ENCODE measurements around the gene BIRC2. TPM values are rescaled to one million over a fixed set of nuclear protein-coding genes. Genes with fewer than 3 reads are reported as not detected.

The BIRC2 gene
- total and polyA plus RNA-seq, 9 of the 15 experiments (the other 6 are each of a cell fraction or from before 2014, with no cell fraction given): 14.3 to 45.9 (median 20.7) TPM

- TF ChIP-seq FOXA3 (CRISPR knock-in tag; conservative IDR thresholded peaks at IDR 0.05 in 1 of 2, IDR thresholded peaks at IDR 0.05 in 1 of 2) (peak in 1 of 2 experiments; percentile 65; a peak in 1 of 4 replicates), FOS (IDR thresholded peaks at IDR 0.05; ENCODE audit: extremely low read depth, insufficient read length) (no peak), CAMTA2 (CRISPR knock-in tag; conservative IDR thresholded peaks at IDR 0.05) (0 out of 2 replicates have a peak, but pooled peaks have one; percentile 48), ZNF133 (CRISPR knock-in tag; IDR thresholded peaks at IDR 0.05) (no peak), CBX3 (IDR thresholded peaks at IDR 0.05; ENCODE audit: borderline replicate concordance in 1 of 2, low read length in 2 of 2) (peak in 1 of 2 experiments; percentile 66; a peak in 1 of 3 replicates), ZBTB7A (IDR thresholded peaks at IDR 0.05; ENCODE audit: borderline replicate concordance, control insufficient read depth, low read depth, low read length) (no peak), KDM5B (IDR thresholded peaks at IDR 0.05; ENCODE audit: insufficient replicate concordance, low read depth, low read length) (peak; percentile 65), THAP7 (CRISPR knock-in tag; IDR thresholded peaks at IDR 0.05) (0 out of 2 replicates have a peak, but pooled peaks have one; percentile 68), SMARCE1 (IDR thresholded peaks at IDR 0.05) (peak; percentile 48; the same call in 1 of the 2 replicates), PHF8 (IDR thresholded peaks at IDR 0.05; ENCODE audit: borderline replicate concordance, low read length) (peak; percentile 89; the same call in 1 of the 2 replicates), GATAD2A (IDR thresholded peaks at IDR 0.05) (no peak; the same call in 1 of the 2 replicates), ZFX (CRISPR knock-in tag; IDR thresholded peaks at IDR 0.05) (peak; percentile 93), ZNF507 (tag; conservative IDR thresholded peaks at IDR 0.05) (no peak), CBX2 (IDR thresholded peaks at IDR 0.05; ENCODE audit: insufficient read depth, low read length, poor library complexity, severe bottlenecking) (no peak), CBFA2T2 (conservative IDR thresholded peaks at IDR 0.05) (no peak), KLF16 (IDR thresholded peaks at IDR 0.05) (no peak), KDM2B (CRISPR knock-in tag; IDR thresholded peaks at IDR 0.05) (peak; percentile 31; the same call in 1 of the 2 replicates), FOXJ3 (CRISPR knock-in tag; IDR thresholded peaks at IDR 0.05) (no peak), HEY1 (CRISPR knock-in tag; IDR thresholded peaks at IDR 0.05; ENCODE audit: borderline replicate concordance) (no peak), HCFC1 (IDR thresholded peaks at IDR 0.05; ENCODE audit: low read depth, low read length) (peak; percentile 64), HDGF (IDR thresholded peaks at IDR 0.05) (no peak), CC2D1A (IDR thresholded peaks at IDR 0.05) (peak; percentile 34; the same call in 1 of the 2 replicates), ETV5 (CRISPR knock-in tag; IDR thresholded peaks at IDR 0.05; ENCODE audit: low read depth) (peak; percentile 90), MAFG (tag; conservative IDR thresholded peaks at IDR 0.05) (no peak), MIER1 (IDR thresholded peaks at IDR 0.05; ENCODE audit: low read depth) (no peak), TEAD2 (tag; IDR thresholded peaks at IDR 0.05) (no peak), JUNB (CRISPR knock-in tag; conservative IDR thresholded peaks at IDR 0.05) (peak; percentile 98), ZNF165 (CRISPR knock-in tag; IDR thresholded peaks at IDR 0.05; ENCODE audit: borderline replicate concordance) (no peak), BRCA1 (IDR thresholded peaks at IDR 0.05) (no peak), BRCA1 (CRISPR knock-in tag; IDR thresholded peaks at IDR 0.05) (no peak)
These were observed at the start of gene BIRC2 (continued) for GRCh38 chr11:102346748-102347461.

All from K562 (cell line).